Measurements from ENCODE around the gene ATP2A1. TPM values are rescaled to one million over a fixed set of nuclear protein-coding genes. Genes with fewer than 3 reads are reported as not detected.
"Not testable (repeated sequence)": the region's sequence is repeated elsewhere in the genome, so short reads cannot be mapped to it uniquely, and the experiment has no call there.

The ATP2A1 gene
- total and polyA plus RNA-seq, 12 donors: 0.05 to 1.2 (median 0.88) TPM; not detected in 1

DNA sequence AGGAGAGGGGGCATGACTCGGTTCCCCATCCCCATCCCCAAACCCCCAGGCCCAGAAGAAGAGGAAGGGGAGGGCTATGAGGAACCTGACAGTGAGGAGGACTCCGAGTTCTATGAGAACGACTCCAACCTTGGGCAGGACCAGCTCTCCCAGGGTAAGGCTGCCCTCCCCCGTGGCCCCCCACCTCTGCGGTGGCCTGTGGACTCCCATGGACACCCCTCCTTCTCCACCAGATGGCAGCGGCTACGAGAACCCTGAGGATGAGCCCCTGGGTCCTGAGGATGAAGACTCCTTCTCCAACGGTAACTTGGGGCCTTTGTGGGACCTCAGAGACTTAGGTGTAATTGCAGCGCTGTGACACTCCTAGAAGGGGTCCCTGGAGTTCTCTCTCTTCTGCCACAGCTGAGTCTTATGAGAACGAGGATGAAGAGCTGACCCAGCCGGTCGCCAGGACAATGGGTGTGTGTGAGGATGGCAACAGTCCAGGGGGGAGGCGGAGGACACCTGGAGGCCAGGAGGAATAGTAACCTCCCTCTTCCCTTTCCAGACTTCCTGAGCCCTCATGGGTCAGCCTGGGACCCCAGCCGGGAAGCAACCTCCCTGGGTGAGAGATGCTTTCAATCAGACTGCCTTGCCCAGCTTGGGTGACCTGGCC lies 59.1 kb downstream of the ATP2A1 start:
- intact Hi-C loops (cut with DNase I): loop anchor here in 1 of 2 donors (5.0 kb wide), 1 partner anchor 60 kb away; the partner anchor contains the start of gene ATP2A1
- Histone ChIP-seq H3K4me1 (replicated peaks in 1 of 2) (no peaks in the 10 kb centered on the region), H3K4me3 (no peak overlapping the region), H3K9me3 (replicated peaks in 1 of 3) (no peaks in the 10 kb centered on the region), H3K36me3 (replicated peaks in 1 of 2) (no peaks in the 10 kb centered on the region), H3K27me3 (no peaks in the 10 kb centered on the region), H3K27ac (no peak overlapping the region)
- DNase-seq: no peak
- WGBS, 4 donors: 77 to 87% (median 85%) methylated on average over 6 to 14 of the region's 14 CpGs
- TF ChIP-seq POLR2A (IDR thresholded peaks at IDR 0.05): no peak
- no peak for TF ChIP-seq CTCF (IDR thresholded peaks at IDR 0.05)

DNA sequence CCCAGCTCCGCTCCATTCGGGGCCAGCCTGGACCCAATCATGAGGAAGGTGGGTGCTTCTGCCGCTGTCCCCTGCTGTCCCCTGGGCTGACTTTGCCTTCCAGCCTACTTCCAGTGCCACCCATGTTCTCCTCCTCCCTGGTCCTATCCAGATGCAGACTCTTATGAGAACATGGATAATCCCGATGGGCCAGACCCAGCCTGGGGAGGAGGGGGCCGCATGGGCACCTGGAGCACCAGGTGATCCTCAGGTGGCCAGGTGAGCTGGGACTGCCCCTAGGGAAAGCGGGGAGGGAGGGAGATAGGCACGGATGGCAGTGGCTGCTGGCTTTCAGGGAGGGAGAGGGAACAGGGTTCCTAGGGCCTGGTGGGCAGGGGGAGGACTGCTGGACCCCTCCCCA lies 60.4 kb downstream of the ATP2A1 start:
- Histone ChIP-seq H3K9me3 (replicated peaks in 1 of 3) (no peaks in the 10 kb centered on the region), H3K36me3 (replicated peaks in 1 of 2) (no peaks in the 10 kb centered on the region), H3K27ac (no peak overlapping the region), H3K4me3 (no peak overlapping the region), H3K4me1 (replicated peaks in 1 of 2) (no peaks in the 10 kb centered on the region), H3K27me3 (no peaks in the 10 kb centered on the region)
- 76 to 97% (median 80%) methylated on average over 5 to 7 of the region's 7 CpGs for WGBS, 4 donors
- intact Hi-C loops (cut with DNase I): loop anchor here in 1 of 2 donors (5.0 kb wide), 1 partner anchor 61 kb away; the partner anchor contains the start of gene ATP2A1
- DNase-seq: no peak
- TF ChIP-seq CTCF (IDR thresholded peaks at IDR 0.05): no peak
- TF ChIP-seq POLR2A (IDR thresholded peaks at IDR 0.05): no peak

DNA sequence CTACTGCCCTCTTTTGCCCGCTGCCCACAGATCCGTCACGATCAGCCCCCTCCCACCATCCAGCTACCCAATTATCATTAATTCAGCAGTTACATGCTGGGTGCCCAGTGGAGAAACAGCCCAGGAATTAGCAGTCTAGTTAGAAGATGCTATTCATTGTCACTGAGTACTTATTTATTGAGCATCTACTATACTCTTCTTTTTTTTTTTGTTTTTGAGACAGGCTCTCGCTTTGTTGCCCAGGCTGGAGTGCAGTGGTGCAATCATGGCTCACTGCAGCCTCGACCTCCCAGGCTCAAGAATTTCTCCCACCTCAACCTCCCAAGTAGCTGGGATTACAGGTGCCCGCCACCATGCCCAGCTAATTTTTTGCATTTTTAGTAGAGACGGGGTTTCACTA lies 61.5 kb downstream of the ATP2A1 start:
- WGBS, 4 donors: 83 to 90% (median 87%) methylated on average over 7 of the region's 7 CpGs

GRCh38 chr16:28943281-28943680 lies 65.0 kb downstream of the ATP2A1 start:
- TF ChIP-seq CTCF (IDR thresholded peaks at IDR 0.05) (no peak), POLR2A (IDR thresholded peaks at IDR 0.05) (no peak)
- H3K27me3 ChIP-seq: no peaks in the 10 kb centered on the region
- peaks cover 5 to 8% of the 10 kb centered on the region in 2 donors for H3K4me1 ChIP-seq (replicated peaks in 1 of 2)
- no peaks in the 10 kb centered on the region for H3K9me3 ChIP-seq (replicated peaks in 1 of 3)
- H3K4me3 ChIP-seq: no peak overlapping the region
- no peak overlapping the region for H3K27ac ChIP-seq
- no peaks in the 10 kb centered on the region for H3K36me3 ChIP-seq (replicated peaks in 1 of 2)
- DNase-seq: no peak
- intact Hi-C loops (cut with DNase I): no loop called here

More for the DNA sequence above, 61.5 kb downstream of the ATP2A1 start:
- H3K4me3 ChIP-seq; H3K36me3 ChIP-seq (replicated peaks in 1 of 2); H3K27me3 ChIP-seq; DNase-seq; H3K27ac ChIP-seq; H3K9me3 ChIP-seq (replicated peaks in 1 of 3); H3K4me1 ChIP-seq (replicated peaks in 1 of 2): not testable (repeated sequence)
- intact Hi-C loops (cut with DNase I): loop anchor here in 1 of 2 donors (5.0 kb wide), 1 partner anchor 63 kb away; the partner anchor contains the start of gene ATP2A1

DNA sequence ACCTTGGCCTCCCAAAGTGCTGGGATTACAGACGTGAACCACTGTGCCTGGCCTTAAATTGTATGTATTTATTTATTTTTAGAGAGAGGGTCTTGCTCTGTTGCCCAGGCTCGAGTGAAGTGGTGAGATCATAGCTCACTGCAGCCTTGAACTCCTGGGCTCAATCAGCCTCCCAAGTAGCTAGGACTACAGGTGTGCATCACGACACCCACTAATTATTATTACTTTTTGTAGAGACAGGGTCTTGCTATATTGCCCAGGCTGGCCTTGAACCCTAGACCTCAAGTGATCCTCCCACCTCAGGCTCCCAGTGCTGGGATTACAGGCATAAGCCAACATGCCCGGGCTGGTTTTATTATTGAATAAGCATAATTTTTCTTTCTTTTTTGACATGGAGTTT lies 68.4 kb downstream of the ATP2A1 start:
- Histone ChIP-seq H3K4me1 (replicated peaks in 1 of 2) (peaks cover 5 to 10% of the 10 kb centered on the region in 2 donors), H3K27ac (no peak overlapping the region), H3K36me3 (replicated peaks in 1 of 2) (no peaks in the 10 kb centered on the region), H3K27me3 (no peaks in the 10 kb centered on the region), H3K4me3 (no peak overlapping the region), H3K9me3 (replicated peaks in 1 of 3) (no peaks in the 10 kb centered on the region)
- no peak for DNase-seq
- intact Hi-C loops (cut with DNase I): loop anchor here in 1 of 2 donors (5.0 kb wide), 1 partner anchor 124 kb away; the partner anchor contains the start of gene ATXN2L
- 51 to 56% (median 53%) methylated on average over 4 of the region's 4 CpGs for WGBS, 4 donors
- TF ChIP-seq CTCF (IDR thresholded peaks at IDR 0.05) (no peak), POLR2A (IDR thresholded peaks at IDR 0.05) (no peak)

All from adrenal gland (tissue), 12 donors.